Measurements from ENCODE around the gene GFI1B.

DNA sequence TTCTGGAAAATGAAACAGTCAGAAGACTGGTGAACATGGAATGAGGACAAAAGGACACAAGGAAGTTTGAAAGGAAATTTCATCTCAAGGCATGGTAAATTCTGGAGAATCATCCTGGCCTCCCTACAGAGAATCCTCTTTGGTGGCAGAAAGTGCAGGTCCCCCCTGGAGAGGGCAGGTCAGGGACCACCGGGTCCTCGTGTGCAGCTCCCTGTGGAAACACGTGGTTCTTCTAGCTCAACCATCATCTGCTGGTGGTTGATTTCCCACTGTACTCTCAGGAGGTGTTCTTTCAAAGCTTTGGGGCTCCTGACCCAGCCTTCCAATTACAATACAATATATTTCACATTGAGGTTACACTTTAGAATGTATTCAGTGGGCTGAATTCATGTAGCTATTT lies 49.7 kb downstream of the GFI1B start:
- TF ChIP-seq, protein P1, sequence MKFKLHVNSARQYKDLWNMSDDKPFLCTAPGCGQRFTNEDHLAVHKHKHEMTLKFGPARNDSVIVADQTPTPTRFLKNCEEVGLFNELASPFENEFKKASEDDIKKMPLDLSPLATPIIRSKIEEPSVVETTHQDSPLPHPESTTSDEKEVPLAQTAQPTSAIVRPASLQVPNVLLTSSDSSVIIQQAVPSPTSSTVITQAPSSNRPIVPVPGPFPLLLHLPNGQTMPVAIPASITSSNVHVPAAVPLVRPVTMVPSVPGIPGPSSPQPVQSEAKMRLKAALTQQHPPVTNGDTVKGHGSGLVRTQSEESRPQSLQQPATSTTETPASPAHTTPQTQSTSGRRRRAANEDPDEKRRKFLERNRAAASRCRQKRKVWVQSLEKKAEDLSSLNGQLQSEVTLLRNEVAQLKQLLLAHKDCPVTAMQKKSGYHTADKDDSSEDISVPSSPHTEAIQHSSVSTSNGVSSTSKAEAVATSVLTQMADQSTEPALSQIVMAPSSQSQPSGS (CRISPR knock-in tag; IDR thresholded peaks at IDR 0.05; ENCODE audit: borderline replicate concordance, low read depth), result no peak
- TF ChIP-seq, protein P2, sequence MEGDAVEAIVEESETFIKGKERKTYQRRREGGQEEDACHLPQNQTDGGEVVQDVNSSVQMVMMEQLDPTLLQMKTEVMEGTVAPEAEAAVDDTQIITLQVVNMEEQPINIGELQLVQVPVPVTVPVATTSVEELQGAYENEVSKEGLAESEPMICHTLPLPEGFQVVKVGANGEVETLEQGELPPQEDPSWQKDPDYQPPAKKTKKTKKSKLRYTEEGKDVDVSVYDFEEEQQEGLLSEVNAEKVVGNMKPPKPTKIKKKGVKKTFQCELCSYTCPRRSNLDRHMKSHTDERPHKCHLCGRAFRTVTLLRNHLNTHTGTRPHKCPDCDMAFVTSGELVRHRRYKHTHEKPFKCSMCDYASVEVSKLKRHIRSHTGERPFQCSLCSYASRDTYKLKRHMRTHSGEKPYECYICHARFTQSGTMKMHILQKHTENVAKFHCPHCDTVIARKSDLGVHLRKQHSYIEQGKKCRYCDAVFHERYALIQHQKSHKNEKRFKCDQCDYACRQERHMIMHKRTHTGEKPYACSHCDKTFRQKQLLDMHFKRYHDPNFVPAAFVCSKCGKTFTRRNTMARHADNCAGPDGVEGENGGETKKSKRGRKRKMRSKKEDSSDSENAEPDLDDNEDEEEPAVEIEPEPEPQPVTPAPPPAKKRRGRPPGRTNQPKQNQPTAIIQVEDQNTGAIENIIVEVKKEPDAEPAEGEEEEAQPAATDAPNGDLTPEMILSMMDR (IDR thresholded peaks at IDR 0.05), result no peak
- TF ChIP-seq IRF2 (CRISPR knock-in tag; IDR thresholded peaks at IDR 0.05; ENCODE audit: borderline replicate concordance, low read depth) (no peak), SP1 (CRISPR knock-in tag; conservative IDR thresholded peaks at IDR 0.05) (no peak), GTF2I (CRISPR knock-in tag; conservative IDR thresholded peaks at IDR 0.05) (no peak), ZNF263 (CRISPR knock-in tag; IDR thresholded peaks at IDR 0.05; ENCODE audit: low read depth) (no peak)
- TF ChIP-seq, protein P3, sequence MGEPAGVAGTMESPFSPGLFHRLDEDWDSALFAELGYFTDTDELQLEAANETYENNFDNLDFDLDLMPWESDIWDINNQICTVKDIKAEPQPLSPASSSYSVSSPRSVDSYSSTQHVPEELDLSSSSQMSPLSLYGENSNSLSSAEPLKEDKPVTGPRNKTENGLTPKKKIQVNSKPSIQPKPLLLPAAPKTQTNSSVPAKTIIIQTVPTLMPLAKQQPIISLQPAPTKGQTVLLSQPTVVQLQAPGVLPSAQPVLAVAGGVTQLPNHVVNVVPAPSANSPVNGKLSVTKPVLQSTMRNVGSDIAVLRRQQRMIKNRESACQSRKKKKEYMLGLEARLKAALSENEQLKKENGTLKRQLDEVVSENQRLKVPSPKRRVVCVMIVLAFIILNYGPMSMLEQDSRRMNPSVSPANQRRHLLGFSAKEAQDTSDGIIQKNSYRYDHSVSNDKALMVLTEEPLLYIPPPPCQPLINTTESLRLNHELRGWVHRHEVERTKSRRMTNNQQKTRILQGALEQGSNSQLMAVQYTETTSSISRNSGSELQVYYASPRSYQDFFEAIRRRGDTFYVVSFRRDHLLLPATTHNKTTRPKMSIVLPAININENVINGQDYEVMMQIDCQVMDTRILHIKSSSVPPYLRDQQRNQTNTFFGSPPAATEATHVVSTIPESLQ (CRISPR knock-in tag; IDR thresholded peaks at IDR 0.05), result no peak

Data from WTC11 (cell line).